ENCODE measurements around the gene RFX7.

GRCh38 chr15:56211960-56212550 lies 31.6 kb downstream of the RFX7 start:
- TF ChIP-seq CTCF (IDR thresholded peaks at IDR 0.05; ENCODE audit: control extremely low read depth in 1 of 3, insufficient read depth in 1 of 3, low read depth in 1 of 3, low read length in 3 of 3) (no peak), USF2 (IDR thresholded peaks at IDR 0.05; ENCODE audit: low read length) (no peak), POLR2A (IDR thresholded peaks at IDR 0.05; ENCODE audit: control extremely low read depth in 1 of 2, low read depth in 2 of 2, low read length in 2 of 2) (no peak), CEBPB (IDR thresholded peaks at IDR 0.05; ENCODE audit: low read depth, low read length) (no peak), PHF8 (conservative IDR thresholded peaks at IDR 0.05; ENCODE audit: low read depth, low read length) (no peak), TAF1 (IDR thresholded peaks at IDR 0.05; ENCODE audit: low read depth, low read length) (no peak)
- TF ChIP-seq, protein P1, sequence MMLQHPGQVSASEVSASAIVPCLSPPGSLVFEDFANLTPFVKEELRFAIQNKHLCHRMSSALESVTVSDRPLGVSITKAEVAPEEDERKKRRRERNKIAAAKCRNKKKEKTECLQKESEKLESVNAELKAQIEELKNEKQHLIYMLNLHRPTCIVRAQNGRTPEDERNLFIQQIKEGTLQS (IDR thresholded peaks at IDR 0.05; ENCODE audit: insufficient read depth, low read depth, low read length): no peak

All from H1 (cell line).